ENCODE data around the gene SLC6A20.

SLC6A20 gene, protein sequence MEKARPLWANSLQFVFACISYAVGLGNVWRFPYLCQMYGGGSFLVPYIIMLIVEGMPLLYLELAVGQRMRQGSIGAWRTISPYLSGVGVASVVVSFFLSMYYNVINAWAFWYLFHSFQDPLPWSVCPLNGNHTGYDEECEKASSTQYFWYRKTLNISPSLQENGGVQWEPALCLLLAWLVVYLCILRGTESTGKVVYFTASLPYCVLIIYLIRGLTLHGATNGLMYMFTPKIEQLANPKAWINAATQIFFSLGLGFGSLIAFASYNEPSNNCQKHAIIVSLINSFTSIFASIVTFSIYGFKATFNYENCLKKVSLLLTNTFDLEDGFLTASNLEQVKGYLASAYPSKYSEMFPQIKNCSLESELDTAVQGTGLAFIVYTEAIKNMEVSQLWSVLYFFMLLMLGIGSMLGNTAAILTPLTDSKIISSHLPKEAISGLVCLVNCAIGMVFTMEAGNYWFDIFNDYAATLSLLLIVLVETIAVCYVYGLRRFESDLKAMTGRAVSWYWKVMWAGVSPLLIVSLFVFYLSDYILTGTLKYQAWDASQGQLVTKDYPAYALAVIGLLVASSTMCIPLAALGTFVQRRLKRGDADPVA

GRCh38 chr3:45795882-45796765 lies at the start of gene SLC6A20:
SLC6A20 (minus strand) TSS chr3:45796536; CDS start chr3:45796419, 117 bp downstream.
- no peak for DNase-seq (ENCODE audit: low spot score)

- DNase-seq (ENCODE audit: low spot score) = no peak
These were observed 48.3 kb upstream of the SLC6A20 start for GRCh38 chr3:45844616-45845015.

DNA sequence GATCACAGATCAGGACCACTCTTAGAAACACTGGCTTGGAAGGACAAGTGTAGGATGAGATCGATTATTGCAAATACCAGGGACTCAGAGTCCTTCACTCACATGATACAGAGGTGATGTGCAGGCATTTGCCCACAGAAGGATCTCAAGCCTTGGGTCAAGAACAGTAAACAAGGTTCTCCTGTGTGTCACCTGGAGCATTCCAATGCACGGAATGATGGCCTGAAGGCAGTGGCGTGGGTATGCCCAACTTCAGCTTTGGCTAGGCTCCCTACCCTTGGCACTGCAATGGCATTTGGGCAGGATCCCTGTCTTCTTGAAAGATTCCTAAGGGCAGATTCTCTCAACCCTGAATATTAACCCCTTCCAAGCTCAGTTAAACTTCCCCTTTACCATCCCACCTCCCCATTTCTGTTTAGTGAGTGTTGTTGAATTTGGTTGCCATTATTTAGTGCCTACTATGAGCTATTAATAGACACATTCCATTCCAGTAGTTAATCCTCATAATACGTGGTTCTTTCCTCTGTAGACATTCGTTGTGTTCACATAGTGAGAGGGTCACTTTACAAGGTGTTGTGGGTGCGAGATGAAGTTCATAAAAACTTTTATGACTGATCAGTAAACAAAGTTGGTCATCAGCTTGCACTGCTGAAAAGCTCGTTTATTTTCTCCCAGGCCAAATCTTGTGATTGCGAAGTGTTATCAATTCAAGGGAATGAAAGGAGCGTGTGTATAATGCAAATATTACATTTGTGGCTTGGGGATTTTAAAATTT lies 46.7 kb upstream of the SLC6A20 start:
- no peak for DNase-seq (ENCODE audit: low spot score)

GRCh38 chr3:45841757-45842491 lies 45.6 kb upstream of the SLC6A20 start, which contains the start of gene LZTFL1:
LZTFL1 (minus strand) TSS chr3:45842119; CDS start chr3:45841991, 128 bp downstream.
- peak; percentile 97 for DNase-seq (ENCODE audit: low spot score)

GRCh38 chr3:45841420-45841756 lies 45.1 kb upstream of the SLC6A20 start:
- no peak for DNase-seq (ENCODE audit: low spot score)

GRCh38 chr3:45838466-45838865 lies 42.1 kb upstream of the SLC6A20 start:
- DNase-seq (ENCODE audit: low spot score) = no peak

DNA sequence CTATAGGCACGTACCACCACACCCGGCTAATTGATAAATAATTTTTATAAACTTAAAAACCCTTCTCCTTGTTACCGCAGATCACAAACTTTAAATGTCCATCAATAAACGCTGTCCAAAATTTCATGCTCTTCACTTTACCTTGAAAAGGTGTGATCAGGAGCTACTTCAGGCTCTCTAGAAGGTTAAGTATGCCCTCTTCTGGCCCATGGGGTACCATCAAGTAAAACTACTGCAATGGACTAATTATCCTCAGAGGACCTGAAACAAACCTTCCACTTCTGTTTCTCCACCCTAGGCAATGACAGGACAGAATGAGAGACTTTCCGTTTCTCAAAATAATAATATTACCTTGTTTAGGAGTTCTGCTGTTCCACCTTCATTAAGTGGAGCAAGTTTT lies 36.4 kb upstream of the SLC6A20 start:
- no peak for DNase-seq (ENCODE audit: low spot score)

DNA sequence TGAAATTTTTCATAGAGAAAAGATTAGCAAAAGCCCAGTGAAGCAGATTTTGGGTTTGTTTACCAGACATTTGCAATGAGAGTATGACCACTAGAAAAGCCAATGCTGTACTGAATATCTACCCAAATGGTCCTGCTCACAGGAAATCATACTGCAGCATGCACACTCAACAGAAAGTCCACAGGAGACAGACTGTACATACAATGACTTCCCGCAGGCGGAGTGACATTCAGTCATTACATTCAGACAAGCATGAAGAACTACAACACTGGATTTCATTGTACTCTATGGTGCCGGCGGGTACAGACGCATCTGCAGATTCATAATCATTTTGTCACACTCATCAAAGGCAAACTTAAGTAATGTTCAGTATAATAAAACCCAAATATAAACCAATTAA lies 33.8 kb upstream of the SLC6A20 start:
- DNase-seq (ENCODE audit: low spot score) = no peak

DNA sequence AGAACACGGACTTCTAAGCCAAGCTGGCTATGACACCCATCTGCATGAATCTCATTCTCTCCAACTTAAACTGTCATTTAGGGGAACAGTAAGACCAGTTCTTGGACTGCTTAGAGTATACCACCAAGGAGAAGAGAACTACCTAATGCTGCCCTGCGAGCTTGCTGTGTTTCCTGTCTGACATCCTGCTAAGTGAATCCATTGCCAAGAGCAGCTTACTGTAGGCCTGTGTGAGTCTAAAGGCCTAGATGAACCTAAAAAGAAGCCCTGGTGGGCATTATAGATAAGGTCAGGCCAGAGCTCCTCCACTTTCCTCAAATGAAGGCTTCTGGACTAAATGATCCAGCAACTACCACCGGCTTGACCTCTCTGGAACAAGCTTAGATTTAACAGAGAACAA lies 30.6 kb upstream of the SLC6A20 start:
- no peak for DNase-seq (ENCODE audit: low spot score)

- no peak for DNase-seq (ENCODE audit: low spot score)
These were observed 30.0 kb upstream of the SLC6A20 start for GRCh38 chr3:45826321-45826720.

DNA sequence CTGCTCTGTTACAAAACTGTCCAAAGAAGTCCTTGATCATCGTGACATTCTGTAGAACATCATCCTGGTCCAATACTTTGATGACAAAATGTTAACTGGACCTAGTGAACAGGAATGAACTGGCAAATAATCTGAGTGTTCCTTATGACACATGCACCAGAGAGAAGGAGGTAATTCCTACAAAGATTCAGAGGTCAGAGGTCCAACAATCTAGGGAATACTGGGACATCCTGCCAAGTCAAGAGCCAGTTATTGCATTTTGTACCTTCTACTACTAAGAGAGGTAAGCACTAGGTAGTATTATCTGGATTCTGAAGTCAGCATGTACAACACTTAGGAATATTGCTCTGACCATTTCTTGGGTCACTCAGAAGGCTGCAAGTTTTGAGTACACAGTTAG lies 24.8 kb upstream of the SLC6A20 start:
- DNase-seq (ENCODE audit: low spot score) = no peak

GRCh38 chr3:45819543-45819942 lies 23.2 kb upstream of the SLC6A20 start:
- DNase-seq (ENCODE audit: low spot score) = no peak

GRCh38 chr3:45817831-45818522 lies 21.6 kb upstream of the SLC6A20 start:
- DNase-seq (ENCODE audit: low spot score) = peak; percentile 80

DNA sequence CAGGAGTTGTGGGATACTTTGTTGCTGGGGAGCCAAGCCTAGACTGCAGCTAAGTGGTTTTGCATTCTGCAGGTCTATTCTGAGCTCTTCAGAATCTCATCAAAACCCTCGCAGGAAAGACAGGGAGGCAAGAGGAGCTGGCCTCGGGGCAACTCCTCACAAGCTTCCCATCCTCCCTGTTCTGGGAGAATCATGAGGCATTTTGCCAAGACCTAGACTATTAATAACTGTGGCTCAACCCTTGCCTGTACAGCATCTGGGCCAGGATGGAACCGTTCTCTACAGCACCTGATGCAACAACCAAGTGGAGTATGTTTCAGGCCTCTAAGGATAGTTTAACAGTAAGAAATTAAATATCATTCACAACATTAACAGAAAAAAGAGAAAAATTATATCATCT lies 20.2 kb upstream of the SLC6A20 start:
- no peak for DNase-seq (ENCODE audit: low spot score)

GRCh38 chr3:45814322-45814721 lies 18.0 kb upstream of the SLC6A20 start:
- DNase-seq (ENCODE audit: low spot score) = no peak

DNA sequence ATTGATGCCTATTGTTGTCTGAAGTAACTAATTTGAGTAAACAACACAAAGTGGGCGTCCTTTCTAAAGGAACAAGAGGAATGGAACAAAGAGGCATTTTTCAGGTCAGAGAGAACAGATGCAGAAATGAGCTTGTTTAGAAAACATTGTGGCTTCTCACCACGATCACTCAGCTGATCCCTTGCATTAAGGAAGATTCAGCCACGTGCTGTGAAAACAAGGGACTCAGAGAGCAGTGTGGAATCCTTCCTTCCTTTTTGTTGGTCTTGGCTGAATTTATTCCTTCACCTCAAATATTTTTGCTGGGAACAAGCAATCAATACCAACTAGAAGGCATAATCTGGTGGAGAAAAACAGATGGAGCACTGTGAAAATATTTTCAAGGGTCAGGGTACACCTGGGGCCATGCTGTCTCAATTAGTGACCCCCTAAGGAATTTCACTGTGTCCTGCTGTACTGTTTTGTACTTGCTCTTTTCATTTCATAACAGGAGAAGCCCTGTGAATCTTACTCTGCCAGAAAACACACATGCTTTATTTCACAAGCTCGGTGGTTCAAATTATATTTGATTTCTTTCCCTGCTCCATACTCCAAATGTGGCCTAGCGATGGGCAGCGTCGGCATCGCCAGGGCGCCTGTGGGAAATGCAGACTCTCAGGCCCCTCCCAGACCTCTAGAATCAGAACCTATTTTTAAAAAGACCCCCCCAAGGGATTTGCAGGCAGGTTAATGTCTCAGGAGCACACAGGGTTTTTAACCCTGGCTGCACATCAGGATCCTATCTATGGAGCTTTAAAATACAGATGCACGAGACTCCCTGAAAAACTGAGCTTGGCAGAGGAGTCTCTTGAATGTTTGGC lies 11.6 kb upstream of the SLC6A20 start:
- no peak for DNase-seq (ENCODE audit: low spot score)

DNA sequence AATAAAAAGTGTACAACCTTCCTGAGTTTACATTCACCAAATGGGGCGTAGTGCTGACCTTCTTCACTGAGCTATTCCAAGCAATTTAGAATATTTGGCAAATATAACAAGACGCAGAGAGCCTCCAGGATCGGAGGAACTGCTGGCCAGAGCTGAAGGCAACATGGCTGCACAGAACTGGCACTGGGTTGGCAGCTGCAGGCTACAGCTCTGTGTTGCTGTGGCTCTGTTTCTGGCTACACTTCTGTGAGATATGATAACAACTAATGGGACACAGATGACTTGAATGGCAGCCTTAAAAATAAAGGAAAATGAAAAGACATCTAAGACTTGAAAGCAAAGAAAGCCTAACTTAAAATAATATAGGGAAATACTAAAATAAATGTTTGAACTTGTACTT lies 10.8 kb upstream of the SLC6A20 start:
- no peak for DNase-seq (ENCODE audit: low spot score)

DNA sequence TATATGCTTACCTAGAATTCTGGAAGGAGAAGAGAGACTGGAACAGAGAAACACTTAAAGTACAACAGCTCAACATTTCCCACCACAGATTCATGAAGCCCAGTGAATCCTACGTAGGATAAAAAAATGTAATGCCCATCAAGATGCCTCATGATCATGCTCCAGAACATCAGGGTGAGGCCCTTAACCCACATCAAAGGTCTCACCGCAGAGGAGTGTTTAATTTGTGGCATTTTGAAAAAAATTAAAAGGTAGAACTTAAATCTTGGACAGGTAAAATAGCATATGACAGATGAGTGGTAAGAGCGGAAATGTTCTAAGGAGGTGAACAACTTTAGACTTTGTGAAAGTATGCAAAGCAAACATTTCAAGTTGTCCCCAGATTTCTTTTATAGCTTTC lies 9.7 kb upstream of the SLC6A20 start:
- no peak for DNase-seq (ENCODE audit: low spot score)

- no peak for DNase-seq (ENCODE audit: low spot score)
These were observed 7.1 kb upstream of the SLC6A20 start for GRCh38 chr3:45803252-45803935.
